CD4-positive, alpha-beta T cell treated with Interferon gamma for 1 hour (primary cell): ENCODE results near the gene ZFR.
A peak's percentile ranks its signal among the peaks of the same experiment; 100 is the strongest.
"Not testable (repeated sequence)": the region's sequence is repeated elsewhere in the genome, so short reads cannot be mapped to it uniquely, and the experiment has no call there.

ENCODE experiments used
- DNase-seq: peaks from one replicate; pipeline ENCODE4 v3.0.0-alpha.2; 2020

ZFR gene

GRCh38 chr5:32353420-32353819, 91.1 kb downstream of the ZFR start:
- DNase-seq = no peak

- DNase-seq = no peak
These were observed 91.9 kb downstream of the ZFR start for GRCh38 chr5:32352685-32353084.

- DNase-seq = no peak
These were observed 97.7 kb downstream of the ZFR start for GRCh38 chr5:32346869-32347268.

GRCh38 chr5:32343058-32343672, 101.4 kb downstream of the ZFR start:
- no peak for DNase-seq

DNA sequence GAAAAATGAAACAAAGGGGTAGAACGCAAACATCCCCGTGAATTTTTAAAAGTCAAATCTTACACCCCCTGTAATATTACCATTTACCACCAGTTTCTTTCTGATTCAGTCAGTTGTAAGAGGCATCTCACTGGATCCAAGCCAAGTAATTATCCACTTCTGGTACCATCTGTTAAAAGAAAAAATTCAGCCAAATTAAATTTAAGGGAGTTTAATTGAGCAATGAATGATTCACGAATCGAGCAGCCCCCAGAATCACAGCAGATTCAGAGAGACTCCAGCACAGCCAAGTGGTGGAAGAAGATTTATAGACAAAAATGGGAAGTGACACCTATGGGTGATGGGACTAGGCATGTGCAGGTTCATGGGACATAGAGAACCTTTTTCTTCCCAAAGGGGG, 101.9 kb downstream of the ZFR start:
- DNase-seq = no peak

DNA sequence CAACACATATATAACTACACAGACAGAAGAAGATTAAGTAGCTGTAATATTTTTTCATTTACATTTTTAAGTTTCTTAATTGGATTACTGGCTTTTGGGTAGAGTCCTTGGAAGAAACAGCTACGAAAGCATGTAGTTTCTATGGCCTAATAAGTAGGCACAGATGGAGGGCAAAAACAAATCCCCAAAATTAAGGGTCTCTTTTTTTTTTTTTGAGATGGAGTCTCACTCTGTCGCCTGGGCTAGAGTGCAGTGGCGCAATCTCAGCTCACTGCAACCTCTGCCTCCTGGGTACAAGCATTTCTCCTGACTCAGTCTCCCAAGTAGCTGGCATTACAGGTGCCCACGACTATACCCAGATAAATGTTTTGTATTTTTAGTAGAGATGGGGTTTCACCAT, 104.7 kb downstream of the ZFR start:
- no peak for DNase-seq

DNA sequence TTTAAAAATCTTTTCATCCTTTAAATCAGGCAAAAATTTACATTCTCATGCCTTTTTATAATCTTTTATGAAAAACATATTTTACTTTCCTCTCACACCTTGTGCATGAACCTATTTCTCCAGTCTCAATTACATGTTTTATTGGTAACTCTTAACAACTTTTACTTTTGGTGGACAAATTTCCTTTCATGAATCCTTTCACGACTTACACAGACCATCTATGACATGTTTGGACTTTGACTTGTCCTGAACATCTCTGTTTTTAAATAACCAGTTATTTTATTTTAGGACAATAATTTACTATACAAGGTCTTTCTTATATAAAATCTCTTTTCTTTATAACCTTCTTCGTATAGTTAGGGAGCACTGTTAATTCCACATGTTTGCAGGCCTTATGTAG, 105.3 kb downstream of the ZFR start:
- no peak for DNase-seq

GRCh38 chr5:32332966-32333365, 111.6 kb downstream of the ZFR start:
- DNase-seq = no peak

DNA sequence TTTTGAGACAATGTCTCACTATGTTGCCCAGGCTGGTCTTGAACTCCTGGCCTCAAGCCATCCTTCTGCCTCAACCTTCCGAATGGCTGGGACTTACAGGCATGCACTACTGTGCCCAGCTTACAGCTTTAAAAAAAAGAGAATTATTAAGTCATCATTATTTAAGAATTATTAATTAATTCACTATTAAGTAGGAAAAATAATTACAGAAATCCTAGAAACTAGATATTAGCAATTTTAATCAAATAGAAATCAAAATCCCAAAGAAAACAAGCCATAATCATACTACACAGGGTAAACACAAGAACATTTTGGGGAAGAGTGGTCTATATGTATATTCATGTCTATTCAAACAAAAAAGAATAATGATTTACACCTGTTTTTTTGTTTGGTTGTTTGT, 112.2 kb downstream of the ZFR start:
- no peak for DNase-seq

- DNase-seq = no peak
These were observed 112.6 kb downstream of the ZFR start for GRCh38 chr5:32331935-32332274.

- no peak for DNase-seq
These were observed 113.2 kb downstream of the ZFR start for GRCh38 chr5:32331217-32331934.

DNA sequence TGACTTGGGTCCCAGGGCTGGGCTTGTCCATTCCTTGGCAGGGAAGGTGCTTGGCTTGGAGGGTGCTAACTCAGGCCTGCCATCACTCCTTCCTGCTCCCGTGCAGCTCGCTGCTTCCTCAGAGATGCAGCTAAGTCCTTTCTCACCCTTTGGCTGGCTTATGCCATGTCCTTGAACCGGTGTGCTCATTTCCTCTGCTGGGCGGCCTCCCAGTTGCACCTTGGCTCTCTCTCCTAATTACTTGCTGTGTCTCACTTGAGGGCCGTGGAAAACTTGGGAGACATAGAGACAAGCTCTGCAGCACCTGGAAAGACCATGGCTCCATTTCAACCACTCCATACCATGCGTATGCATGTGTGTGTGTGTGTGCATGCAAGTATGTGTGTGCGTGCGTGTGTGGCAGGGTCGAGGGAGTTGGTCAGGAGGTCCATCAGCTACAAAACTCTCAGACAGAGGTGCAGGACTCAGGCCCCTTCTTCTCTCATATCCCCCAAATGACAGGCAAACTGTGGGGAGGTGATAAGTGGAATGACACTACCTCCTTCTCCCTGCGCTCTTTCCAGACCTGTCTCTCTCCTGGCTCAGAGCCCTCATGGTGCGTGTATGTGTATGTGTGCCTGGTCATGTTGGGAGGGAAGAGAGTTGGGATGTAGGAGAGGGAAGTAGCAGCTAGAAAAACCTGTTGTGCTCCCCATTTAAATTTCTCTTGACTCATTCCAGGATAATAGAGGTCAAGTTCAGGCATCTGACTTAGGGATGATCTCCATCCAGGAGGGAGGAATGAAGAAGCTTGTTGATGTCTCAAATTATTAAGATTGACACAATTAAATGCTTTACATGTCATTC, 114.2 kb downstream of the ZFR start:
- DNase-seq = no peak

- peak; percentile 50 for DNase-seq
These were observed 115.1 kb downstream of the ZFR start for GRCh38 chr5:32329395-32329834.

- DNase-seq = no peak
These were observed 118.2 kb downstream of the ZFR start for GRCh38 chr5:32326216-32326772.

- no peak for DNase-seq
These were observed 118.9 kb downstream of the ZFR start for GRCh38 chr5:32325616-32326015.

GRCh38 chr5:32325062-32325461, 119.5 kb downstream of the ZFR start:
- DNase-seq = no peak

DNA sequence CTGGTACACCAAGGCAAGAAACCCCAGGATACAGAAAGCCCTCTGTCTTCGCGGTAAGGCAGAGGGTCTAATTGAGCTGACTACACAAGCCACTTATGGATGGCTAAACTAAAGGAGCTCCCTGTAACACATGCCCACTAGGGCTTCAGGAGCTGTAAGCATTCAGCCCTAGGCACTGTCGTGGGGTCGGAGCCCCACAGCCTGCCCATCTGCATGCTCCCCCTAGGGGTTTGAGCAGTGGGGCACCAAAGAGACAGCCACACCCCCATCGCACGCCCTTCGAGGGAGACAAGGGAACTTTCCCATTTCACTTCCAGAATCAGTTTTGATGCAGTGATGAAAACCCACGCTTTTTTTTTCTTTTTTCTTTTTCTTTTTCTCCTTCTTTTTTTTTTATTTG, 120.8 kb downstream of the ZFR start:
- no peak for DNase-seq

- DNase-seq = no peak
These were observed 121.7 kb downstream of the ZFR start for GRCh38 chr5:32322882-32323281.

- DNase-seq = not testable (repeated sequence)
These were observed 122.8 kb downstream of the ZFR start for GRCh38 chr5:32321787-32322186.

DNA sequence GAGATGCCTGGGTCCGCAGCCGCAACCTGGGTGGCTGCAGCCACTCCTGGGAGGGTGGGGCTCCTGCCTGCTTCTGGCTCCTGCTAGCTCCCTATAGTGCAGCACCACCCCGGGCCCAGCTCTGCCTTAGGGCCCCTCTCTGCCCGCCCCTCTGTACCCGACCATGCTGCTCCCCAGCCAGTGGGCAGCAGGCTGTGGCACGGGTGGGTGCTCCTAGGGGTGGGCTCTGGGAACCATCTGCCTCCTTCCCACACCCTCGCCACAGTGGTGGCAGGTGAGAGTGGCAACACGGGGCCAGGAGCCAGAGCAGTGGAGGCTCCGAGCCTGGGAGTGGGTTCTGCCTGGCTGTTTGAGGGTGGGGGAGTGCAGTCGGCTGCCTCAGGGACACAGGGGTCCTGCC, 124.0 kb downstream of the ZFR start:
- no peak for DNase-seq

DNA sequence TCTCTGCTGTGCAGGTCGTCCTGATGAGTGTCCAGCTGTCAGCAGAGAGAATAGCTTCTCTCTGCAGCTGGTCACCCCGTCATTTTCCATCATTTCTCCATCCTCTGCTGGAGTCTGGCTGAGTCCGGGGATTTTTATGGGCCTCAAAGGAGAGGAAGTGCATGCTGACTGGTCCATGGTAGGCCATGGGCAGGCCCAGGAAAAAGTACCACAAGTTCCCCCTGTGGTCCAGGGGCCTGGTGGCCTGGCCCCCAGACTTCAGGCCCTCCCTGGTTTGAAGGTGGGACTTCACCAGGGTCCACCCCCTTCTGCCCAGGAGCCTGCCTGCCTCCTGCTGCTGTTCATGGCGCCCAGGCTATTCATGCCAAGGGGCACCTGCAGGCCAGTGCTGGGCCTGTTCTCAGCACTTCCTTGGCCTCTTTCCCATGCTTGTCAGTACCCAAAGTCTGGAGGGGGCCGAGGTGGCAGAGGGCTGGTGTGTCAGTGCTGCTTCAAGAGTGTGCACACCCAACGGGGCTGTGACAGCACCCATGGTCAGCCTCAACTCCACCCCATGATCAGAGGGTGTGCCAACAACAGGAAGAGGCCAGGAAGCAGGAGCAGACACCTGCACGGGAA, 124.5 kb downstream of the ZFR start:
- no peak for DNase-seq

DNA sequence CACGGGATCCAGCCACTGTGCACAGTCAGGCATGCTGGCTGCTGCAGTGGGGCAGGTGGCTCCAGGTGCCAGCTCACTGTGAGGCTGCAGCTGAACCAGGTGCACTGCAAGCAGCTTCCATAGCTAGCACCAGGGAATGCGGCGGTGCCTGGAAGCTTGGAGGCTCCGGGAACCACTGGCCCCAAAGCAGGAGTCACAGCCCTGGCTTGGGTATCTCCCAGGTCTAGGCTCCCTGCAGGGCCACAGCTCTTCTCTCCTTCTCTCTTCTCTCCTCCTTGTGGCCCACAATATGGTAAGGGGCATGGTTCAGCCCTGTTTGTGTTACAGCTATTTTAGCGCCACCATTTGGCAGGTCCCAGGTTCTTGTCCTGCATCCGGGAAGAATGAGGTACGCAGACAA, 125.1 kb downstream of the ZFR start:
- no peak for DNase-seq

- DNase-seq = no peak
These were observed 127.5 kb downstream of the ZFR start for GRCh38 chr5:32317041-32317440.
